Nephron progenitor cell (in vitro differentiated cells): ENCODE data around the gene FSHR.

Source experiments
- DNase-seq: peaks from one replicate; pipeline ENCODE4 v3.0.0; 2021
- H3K27ac Mint-ChIP-seq: 2 replicates; pipeline ENCODE4 v1.8.0; 2021; ENCODE audit warnings: mild to moderate bottlenecking, moderate library complexity, mixed read lengths
- H3K27me3 Mint-ChIP-seq: 2 replicates; pipeline ENCODE4 v1.8.0; 2021; ENCODE audit warnings: mild to moderate bottlenecking, low read depth, mixed read lengths; ENCODE audit not compliant: poor library complexity
- H3K36me3 Mint-ChIP-seq: 2 replicates; pipeline ENCODE4 v1.8.0; 2021; ENCODE audit warnings: low read depth, mixed read lengths
- H3K4me1 Mint-ChIP-seq: 2 replicates; pipeline ENCODE4 v1.8.0; 2021; ENCODE audit warnings: mixed read lengths
- H3K4me3 Mint-ChIP-seq: 2 replicates; pipeline ENCODE4 v1.8.0; 2021; ENCODE audit warnings: mild to moderate bottlenecking, moderate library complexity, mixed read lengths
- H3K9me3 Mint-ChIP-seq: 2 replicates; pipeline ENCODE4 v1.8.0; 2021; ENCODE audit warnings: mild to moderate bottlenecking, moderate library complexity, mixed read lengths
- TF ChIP-seq, protein P1 (sequence below): fragments of 200-600 bp; sonication (generic); IDR thresholded peaks from 2 replicates; pipeline ENCODE4 v1.5.0; 2021; ENCODE audit warnings: antibody characterized with exemption

FSHR gene

GRCh38 chr2:49165662-49166061, 11.3 kb upstream of the FSHR start:
- TF ChIP-seq, protein P1, sequence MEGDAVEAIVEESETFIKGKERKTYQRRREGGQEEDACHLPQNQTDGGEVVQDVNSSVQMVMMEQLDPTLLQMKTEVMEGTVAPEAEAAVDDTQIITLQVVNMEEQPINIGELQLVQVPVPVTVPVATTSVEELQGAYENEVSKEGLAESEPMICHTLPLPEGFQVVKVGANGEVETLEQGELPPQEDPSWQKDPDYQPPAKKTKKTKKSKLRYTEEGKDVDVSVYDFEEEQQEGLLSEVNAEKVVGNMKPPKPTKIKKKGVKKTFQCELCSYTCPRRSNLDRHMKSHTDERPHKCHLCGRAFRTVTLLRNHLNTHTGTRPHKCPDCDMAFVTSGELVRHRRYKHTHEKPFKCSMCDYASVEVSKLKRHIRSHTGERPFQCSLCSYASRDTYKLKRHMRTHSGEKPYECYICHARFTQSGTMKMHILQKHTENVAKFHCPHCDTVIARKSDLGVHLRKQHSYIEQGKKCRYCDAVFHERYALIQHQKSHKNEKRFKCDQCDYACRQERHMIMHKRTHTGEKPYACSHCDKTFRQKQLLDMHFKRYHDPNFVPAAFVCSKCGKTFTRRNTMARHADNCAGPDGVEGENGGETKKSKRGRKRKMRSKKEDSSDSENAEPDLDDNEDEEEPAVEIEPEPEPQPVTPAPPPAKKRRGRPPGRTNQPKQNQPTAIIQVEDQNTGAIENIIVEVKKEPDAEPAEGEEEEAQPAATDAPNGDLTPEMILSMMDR, result no peak
- Mint-ChIP-seq H3K27ac (no peak overlapping the region), H3K4me1 (no peaks in the 10 kb centered on the region), H3K4me3 (no peak overlapping the region), H3K27me3 (no peaks in the 10 kb centered on the region), H3K36me3 (peaks cover 5% of the 10 kb centered on the region), H3K9me3 (peaks cover 11% of the 10 kb centered on the region)
- DNase-seq, result no peak

GRCh38 chr2:49164729-49165128, 10.4 kb upstream of the FSHR start:
- Mint-ChIP-seq H3K27ac (no peak overlapping the region), H3K27me3 (no peaks in the 10 kb centered on the region), H3K4me1 (no peaks in the 10 kb centered on the region), H3K4me3 (no peak overlapping the region), H3K36me3 (peaks cover 5% of the 10 kb centered on the region), H3K9me3 (peaks cover 8% of the 10 kb centered on the region)
- DNase-seq, result no peak
- TF ChIP-seq, protein P1, result no peak

- no peaks in the 10 kb centered on the region for H3K9me3 Mint-ChIP-seq
- H3K27ac Mint-ChIP-seq, result no peak overlapping the region
- H3K36me3 Mint-ChIP-seq, result no peaks in the 10 kb centered on the region
- no peaks in the 10 kb centered on the region for H3K4me1 Mint-ChIP-seq
- H3K27me3 Mint-ChIP-seq, result no peaks in the 10 kb centered on the region
- no peak for DNase-seq
- no peak overlapping the region for H3K4me3 Mint-ChIP-seq
- TF ChIP-seq, protein P1, result no peak
Observed at GRCh38 chr2:49162151-49162550, 7.8 kb upstream of the FSHR start.

GRCh38 chr2:49154891-49155290, 576 bp upstream of the FSHR start:
- no peak overlapping the region for H3K4me3 Mint-ChIP-seq
- no peak overlapping the region for H3K27ac Mint-ChIP-seq
- TF ChIP-seq, protein P1, result no peak
- H3K36me3 Mint-ChIP-seq, result no peaks in the 10 kb centered on the region
- H3K9me3 Mint-ChIP-seq, result no peaks in the 10 kb centered on the region
- H3K4me1 Mint-ChIP-seq, result peaks cover 33% of the 10 kb centered on the region
- DNase-seq, result no peak
- no peaks in the 10 kb centered on the region for H3K27me3 Mint-ChIP-seq

- Mint-ChIP-seq H3K9me3 (no peaks in the 10 kb centered on the region), H3K27me3 (no peaks in the 10 kb centered on the region), H3K27ac (peak overlapping the region; percentile 42), H3K4me3 (no peak overlapping the region), H3K4me1 (peaks cover 33% of the 10 kb centered on the region), H3K36me3 (no peaks in the 10 kb centered on the region)
- TF ChIP-seq, protein P1, result no peak
- DNase-seq, result no peak
Observed at GRCh38 chr2:49153252-49153651, 1.1 kb downstream of the FSHR start.

GRCh38 chr2:49152824-49153223, 1.5 kb downstream of the FSHR start:
- Mint-ChIP-seq H3K9me3 (no peaks in the 10 kb centered on the region), H3K36me3 (no peaks in the 10 kb centered on the region), H3K4me3 (no peak overlapping the region), H3K27ac (no peak overlapping the region), H3K27me3 (no peaks in the 10 kb centered on the region), H3K4me1 (peaks cover 33% of the 10 kb centered on the region)
- TF ChIP-seq, protein P1, result no peak
- no peak for DNase-seq
